A549 (cell line): Measurements from ENCODE around the gene GRIK5. TPM values are rescaled to one million over a fixed set of nuclear protein-coding genes. Genes with fewer than 3 reads are reported as not detected.

ENCODE experiments used
- ATAC-seq, 2 experiments: fragments of 200-7000 bp in 1 of 2; fragments of >200 bp in 1 of 2; cut with Nextera tagmentation in 1 of 2; cut with Tn5 transposase in 1 of 2; 3 replicates each; pipeline versions ENCODE4 v1.8.0 to v1.9.1; 2018 to 2020; ENCODE audit warnings: mild to moderate bottlenecking in 1 of 2, moderate library complexity in 1 of 2
- CTCF ChIA-PET: fragments of 300-600 bp; sonication (Branson Sonifier 250); formaldehyde crosslinking; extraction: SDS; loops from one replicate; lab custom pipeline; 2021; ENCODE audit warnings: antibody characterized with exemption, inconsistent platforms; lab: Yijun Ruan, JAX
- POLR2A ChIA-PET: fragments of 350-600 bp; formaldehyde crosslinking; extraction: SDS; loops from one replicate; lab custom pipeline; 2021; ENCODE audit warnings: antibody characterized with exemption, inconsistent platforms; lab: Yijun Ruan, JAX
- DNase-seq, 2 experiments: peaks; one replicate each; pipeline versions ENCODE4 v3.0.0 to v3.0.0-alpha.2; 2011 to 2016; ENCODE audit warnings: low read depth in 1 of 2, low spot score in 1 of 2
- FAIRE-seq: peaks from 2 replicates; lab custom pipeline; 2011; peaks lifted over from hg19 to GRCh38; lab: Jason Lieb, UNC
- H3K27ac ChIP-seq, 2 experiments: fragments of >200 bp; sonication (Bioruptor Twin); formaldehyde crosslinking; 3 replicates each; pipeline ENCODE4 v1.5.1; 2016 to 2017
- H3K4me1 ChIP-seq: fragments of >200 bp; sonication (Bioruptor Twin); formaldehyde crosslinking; 3 replicates; pipeline ENCODE4 v1.6.1; 2016
- H3K4me2 ChIP-seq: fragments of >200 bp; sonication (Bioruptor Twin); formaldehyde crosslinking; 3 replicates; pipeline ENCODE4 v1.6.1; 2016
- H3K4me3 ChIP-seq: fragments of >200 bp; sonication (Bioruptor Twin); formaldehyde crosslinking; 3 replicates; pipeline ENCODE4 v1.5.1; 2016
- H3K9me3 ChIP-seq: fragments of >200 bp; sonication (Bioruptor Twin); formaldehyde crosslinking; 3 replicates; pipeline ENCODE4 v1.6.1; 2016
- CBX2 ChIP-seq: fragments of 200-600 bp; sonication (generic); IDR thresholded peaks from 2 replicates; pipeline ENCODE4 v1.6.1; 2016; ENCODE audit warnings: low read depth, mild to moderate bottlenecking, borderline replicate concordance
- EP300 ChIP-seq, 2 experiments: fragments of >200 bp; sonication (Bioruptor Twin); formaldehyde crosslinking; IDR thresholded peaks; 2 replicates in 1 of 2; 3 replicates in 1 of 2; pipeline ENCODE4 v1.6.1; 2016 to 2017
- HES2 ChIP-seq: fragments of >200 bp; sonication (Bioruptor Twin); formaldehyde crosslinking; IDR thresholded peaks from 2 replicates; pipeline ENCODE4 v1.6.1; 2016
- HEYL ChIP-seq: fragments of 250-450 bp; sonication (Bioruptor Pico); IDR thresholded peaks from 2 replicates; pipeline ENCODE4 v1.8.0; 2021; ENCODE audit warnings: mild to moderate bottlenecking, moderate library complexity
- NPAS2 ChIP-seq: fragments of 250-450 bp; sonication (Bioruptor Pico); IDR thresholded peaks from 2 replicates; pipeline ENCODE4 v1.8.0; 2022; ENCODE audit warnings: mild to moderate bottlenecking, moderate library complexity, borderline replicate concordance
- RAD21 ChIP-seq, 2 experiments: fragments of >200 bp in 1 of 2; sonication (Bioruptor Twin) in 1 of 2; formaldehyde crosslinking in 1 of 2; IDR thresholded peaks in 1 of 2; conservative IDR thresholded peaks in 1 of 2; 2 replicates in 1 of 2; 3 replicates in 1 of 2; pipeline ENCODE4 v1.6.1; 2012 to 2018; ENCODE audit warnings: inconsistent platforms in 1 of 2
- SMC3 ChIP-seq: fragments of >200 bp; sonication (Bioruptor Twin); formaldehyde crosslinking; IDR thresholded peaks from 3 replicates; pipeline ENCODE4 v1.6.1; 2018; ENCODE audit warnings: inconsistent platforms
- ZFP36 ChIP-seq: fragments of 450-650 bp; IDR thresholded peaks from 2 replicates; pipeline ENCODE4 v1.6.1; 2014; ENCODE audit warnings: borderline replicate concordance; ENCODE audit not compliant: partially characterized antibody
- WGBS: methylation state at CpG from one replicate; pipeline ENCODE4 v1.1.6; 2017; ENCODE audit errors: missing lambda C conversion rate; 5-methylcytosine and 5-hydroxymethylcytosine counted together
- polyA plus RNA-seq, 4 experiments: library from polyadenylated mRNA; depleted of rRNA in 3 of 4; stranded (reverse); fragments of >200 nt; fragmentation: RNase III in 1 of 4; extraction: RNeasy Plus Mini Kit Qiagen cat#74134 plus additional on column Dnase treatment in 1 of 4; gene quantifications; 2 replicates in 3 of 4; 3 replicates in 1 of 4; pipeline ENCODE4 v1.2.3, GENCODE V29; 2011 to 2017
- TF ChIP-seq, protein P1 (sequence below): fragments of >200 bp; sonication (Bioruptor Twin); formaldehyde crosslinking; IDR thresholded peaks from 3 replicates; pipeline ENCODE4 v1.5.1; 2016

The GRIK5 gene
- polyA plus RNA-seq, 2 of the 4 experiments (the other 2 are of a cell fraction): 0.22 to 0.54 TPM

DNA sequence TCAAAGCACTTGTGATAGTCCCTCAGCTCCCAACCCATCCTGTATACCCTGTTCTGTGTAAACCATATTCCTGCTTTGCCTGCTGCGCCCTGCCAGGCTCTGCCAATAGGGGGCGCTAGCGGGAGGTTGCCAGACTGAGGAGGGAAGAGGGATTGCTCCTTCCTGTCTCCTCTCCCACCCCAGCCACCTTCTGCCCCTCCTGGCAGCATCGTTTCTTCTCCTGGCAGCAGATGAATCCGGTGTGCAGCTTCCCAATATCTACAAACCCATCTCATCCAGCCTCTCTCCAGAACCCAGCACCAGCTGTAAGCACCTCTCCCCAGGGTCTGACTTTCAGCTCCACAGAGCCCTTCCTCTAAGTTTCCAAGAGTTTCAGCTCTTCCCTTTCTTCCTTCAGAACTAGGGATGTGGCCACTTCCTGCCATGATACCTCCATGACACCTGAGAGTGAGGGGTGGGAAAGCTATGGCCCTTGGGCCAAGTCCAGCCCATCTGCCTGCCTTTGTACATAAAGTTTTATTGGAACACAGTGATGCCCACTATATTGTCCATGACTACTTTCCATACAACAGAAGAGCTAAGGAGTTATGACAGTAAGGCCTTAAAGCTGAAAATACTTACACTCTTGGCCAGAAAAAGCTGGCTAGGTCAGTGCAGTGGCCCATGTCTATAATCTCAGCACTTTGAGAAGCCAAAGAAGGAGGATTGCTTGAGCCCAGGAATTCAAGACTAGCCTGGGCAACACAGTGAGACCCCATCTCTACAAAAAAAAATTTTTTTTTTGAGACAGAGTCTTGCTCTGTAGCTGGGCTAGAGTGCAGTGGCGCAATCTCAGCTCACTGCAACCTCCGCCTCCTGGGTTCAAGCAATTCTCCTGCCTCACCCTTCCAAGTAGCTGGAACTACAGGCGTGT, 41.4 kb downstream of the GRIK5 start:
- ATAC-seq (peak; percentile 37 to 62; a peak in 5 of 6 replicates), FAIRE-seq (peak; percentile 77), DNase-seq (peak in 1 of 2 experiments; percentile 56)
- H3K9me3 ChIP-seq: no peaks in the 10 kb centered on the region
- H3K4me2 ChIP-seq: no peak overlapping the region
- 35% methylated on average over 8 of the region's 8 CpGs for WGBS
- no peak overlapping the region for H3K4me3 ChIP-seq
- TF ChIP-seq, protein P1, sequence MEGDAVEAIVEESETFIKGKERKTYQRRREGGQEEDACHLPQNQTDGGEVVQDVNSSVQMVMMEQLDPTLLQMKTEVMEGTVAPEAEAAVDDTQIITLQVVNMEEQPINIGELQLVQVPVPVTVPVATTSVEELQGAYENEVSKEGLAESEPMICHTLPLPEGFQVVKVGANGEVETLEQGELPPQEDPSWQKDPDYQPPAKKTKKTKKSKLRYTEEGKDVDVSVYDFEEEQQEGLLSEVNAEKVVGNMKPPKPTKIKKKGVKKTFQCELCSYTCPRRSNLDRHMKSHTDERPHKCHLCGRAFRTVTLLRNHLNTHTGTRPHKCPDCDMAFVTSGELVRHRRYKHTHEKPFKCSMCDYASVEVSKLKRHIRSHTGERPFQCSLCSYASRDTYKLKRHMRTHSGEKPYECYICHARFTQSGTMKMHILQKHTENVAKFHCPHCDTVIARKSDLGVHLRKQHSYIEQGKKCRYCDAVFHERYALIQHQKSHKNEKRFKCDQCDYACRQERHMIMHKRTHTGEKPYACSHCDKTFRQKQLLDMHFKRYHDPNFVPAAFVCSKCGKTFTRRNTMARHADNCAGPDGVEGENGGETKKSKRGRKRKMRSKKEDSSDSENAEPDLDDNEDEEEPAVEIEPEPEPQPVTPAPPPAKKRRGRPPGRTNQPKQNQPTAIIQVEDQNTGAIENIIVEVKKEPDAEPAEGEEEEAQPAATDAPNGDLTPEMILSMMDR: peak; percentile 48
- TF ChIP-seq HES2: no peak
- ChIA-PET CTCF (interaction anchor here (1.1 to 25.7 kb wide), 16 partner anchors 9 to 156 kb away, joined by 3 to 344 read pairs (median 5); partner anchors contain the start of genes ATP1A3 and POU2F2), POLR2A (no interaction called here)
- H3K4me1 ChIP-seq: no peaks in the 10 kb centered on the region
- no peak overlapping the region for H3K27ac ChIP-seq

GRCh38 chr19:42024622-42025111, 45.3 kb downstream of the GRIK5 start:
- Histone ChIP-seq H3K4me1 (no peaks in the 10 kb centered on the region), H3K9me3 (no peaks in the 10 kb centered on the region), H3K4me2 (no peak overlapping the region), H3K4me3 (no peak overlapping the region), H3K27ac (no peak overlapping the region)
- FAIRE-seq: no peak
- no peak; a peak in 1 of 6 replicates for ATAC-seq
- POLR2A ChIA-PET: no interaction called here
- CTCF ChIA-PET: interaction anchor here (0.6 to 25.7 kb wide), 9 partner anchors 9 to 151 kb away, joined by 3 to 344 read pairs (median 7); partner anchors contain the start of gene ATP1A3
- TF ChIP-seq EP300 (IDR thresholded peaks at IDR 0.05) (no peak), CBX2 (no peak)
- TF ChIP-seq, all 56 proteins: peak for 0
- no peak for DNase-seq
- WGBS: 38% methylated on average over 12 of the region's 12 CpGs

- WGBS: 48% methylated on average over 4 of the region's 4 CpGs
- ChIA-PET CTCF (interaction anchor here (0.5 to 25.7 kb wide), 16 partner anchors 8 to 136 kb away, joined by 3 to 344 read pairs (median 5); partner anchors contain the start of gene ATP1A3), POLR2A (no interaction called here)
- TF ChIP-seq NPAS2: no peak
- TF ChIP-seq, all 56 proteins: peak for 0
- H3K4me1 ChIP-seq: peaks cover 1% of the 10 kb centered on the region; the same call in 2 of the 3 replicates
- FAIRE-seq: no peak
- peak in 1 of 2 experiments; percentile 9; a peak in 2 of 6 replicates for ATAC-seq
- no peak overlapping the region for H3K27ac ChIP-seq
- H3K4me2 ChIP-seq: no peak overlapping the region
- DNase-seq: no peak
- H3K4me3 ChIP-seq: no peak overlapping the region
- no peaks in the 10 kb centered on the region for H3K9me3 ChIP-seq
Measured at GRCh38 chr19:42023943-42024260, 46.1 kb downstream of the GRIK5 start.

DNA sequence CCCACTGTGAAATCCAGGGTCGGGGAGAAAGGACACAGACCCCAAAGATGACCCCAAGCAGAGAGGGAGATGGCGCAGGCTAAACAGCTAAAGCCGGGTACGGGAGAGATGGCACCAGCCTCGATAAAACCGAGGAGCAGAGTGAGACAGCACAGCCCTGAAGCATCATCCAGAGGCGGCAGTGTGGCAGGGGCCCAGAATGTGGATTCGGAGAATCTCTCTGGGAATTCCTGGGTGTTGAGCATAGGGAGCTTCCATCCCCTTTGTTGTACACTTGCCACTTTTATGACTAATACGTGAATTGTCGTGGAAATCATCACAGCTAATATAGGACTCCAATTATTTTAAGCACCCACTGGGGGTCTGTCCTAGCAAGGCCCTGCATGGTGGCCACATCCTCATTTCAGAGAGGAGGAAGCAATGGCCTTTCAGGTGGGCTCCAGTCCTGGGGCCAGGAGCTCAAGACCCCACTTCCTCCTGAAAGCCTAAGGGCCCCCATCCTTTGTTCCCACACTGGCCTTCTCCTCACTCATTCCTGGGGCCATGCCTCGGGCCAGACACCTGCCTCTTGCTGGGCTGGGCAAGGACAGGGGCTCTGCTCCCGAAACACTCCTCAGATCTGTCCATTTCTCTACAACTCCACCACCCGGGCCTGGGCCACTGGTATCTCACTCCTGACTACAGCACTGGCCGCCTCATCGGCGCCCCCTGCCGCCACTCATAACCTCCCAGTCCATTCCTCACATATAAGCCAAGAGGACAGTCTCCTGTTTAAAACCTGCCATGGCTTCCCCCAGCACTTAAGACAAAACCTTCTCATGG, 46.7 kb downstream of the GRIK5 start:
- peaks cover 6% of the 10 kb centered on the region; the same call in 2 of the 3 replicates for H3K4me1 ChIP-seq
- TF ChIP-seq RAD21 (conservative IDR thresholded peaks at IDR 0.05 in 1 of 2, IDR thresholded peaks at IDR 0.05 in 1 of 2): peak; percentile 40 to 47; a peak in 3 of 5 replicates
- TF ChIP-seq EP300 (IDR thresholded peaks at IDR 0.05): no peak
- TF ChIP-seq HEYL: no peak
- peak; percentile 45; the same call in 2 of the 3 replicates for TF ChIP-seq SMC3
- no peak for TF ChIP-seq ZFP36
- TF ChIP-seq, protein P1: peak; percentile 72
- DNase-seq: peak; percentile 73 to 77
- ChIA-PET CTCF (interaction anchor here (0.6 to 25.7 kb wide), 19 partner anchors 8 to 618 kb away, joined by 3 to 344 read pairs (median 5); partner anchors contain the start of gene ATP1A3), POLR2A (no interaction called here)
- FAIRE-seq: peak; percentile 70
- H3K27ac ChIP-seq: no peak overlapping the region
- no peak overlapping the region for H3K4me2 ChIP-seq
- H3K4me3 ChIP-seq: no peak overlapping the region
- 57% methylated on average over 17 of the region's 17 CpGs for WGBS
- ATAC-seq: peak; percentile 74 to 91
- no peaks in the 10 kb centered on the region for H3K9me3 ChIP-seq
